HG02943 (cell line): Measurements from ENCODE around the gene HHIPL2.
"Not testable (repeated sequence)": the region's sequence is repeated elsewhere in the genome, so short reads cannot be mapped to it uniquely, and the experiment has no call there.

Experiments used
- ATAC-seq: cut with Tn5 transposase; IDR thresholded peaks from one replicate; pipeline ENCODE4 v1.9.1; 2021; ENCODE audit warnings: mild to moderate bottlenecking, low read depth, moderate library complexity; ENCODE audit not compliant: unreplicated experiment

HHIPL2 gene

DNA sequence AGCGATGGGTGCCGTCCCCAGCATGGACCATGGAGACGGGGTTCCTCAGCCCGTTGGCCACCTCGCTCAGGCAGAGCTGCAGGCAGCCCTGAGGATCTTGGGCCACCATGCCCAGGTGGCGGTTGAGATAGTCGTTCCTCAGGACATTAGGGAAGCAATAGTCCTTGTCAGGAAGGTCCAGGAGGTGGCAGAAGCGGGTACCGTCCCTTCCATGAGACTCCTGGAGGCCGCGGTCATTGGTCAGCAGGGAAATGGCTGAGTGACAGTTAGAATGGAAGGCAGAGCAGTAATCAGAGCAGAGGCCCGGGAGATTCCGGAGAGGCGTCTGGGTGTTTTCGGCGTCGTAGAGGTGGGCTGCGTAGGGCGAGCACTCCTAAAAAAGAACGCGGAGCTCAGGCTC is 4.1 kb downstream of the HHIPL2 start:
- ATAC-seq = no peak

DNA sequence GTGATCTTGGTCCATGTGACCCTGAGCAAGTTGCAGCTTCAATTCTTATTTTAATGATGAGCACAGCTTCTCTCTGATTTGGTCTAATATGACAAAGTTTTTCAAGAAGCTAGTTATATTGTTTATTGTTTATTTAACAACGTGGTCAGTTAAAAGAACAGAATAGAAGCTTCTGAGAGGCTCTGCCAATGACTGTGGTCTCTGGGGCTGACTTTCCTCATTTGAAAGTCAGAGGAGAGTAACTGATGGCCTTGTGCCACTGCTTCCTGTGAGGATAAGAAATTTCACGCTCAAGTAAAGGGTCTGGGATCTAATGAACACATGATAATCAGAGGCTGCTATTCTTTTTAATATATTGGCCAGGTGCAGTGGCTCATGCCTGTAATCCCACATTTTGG is 7.3 kb downstream of the HHIPL2 start:
- ATAC-seq = no peak

DNA sequence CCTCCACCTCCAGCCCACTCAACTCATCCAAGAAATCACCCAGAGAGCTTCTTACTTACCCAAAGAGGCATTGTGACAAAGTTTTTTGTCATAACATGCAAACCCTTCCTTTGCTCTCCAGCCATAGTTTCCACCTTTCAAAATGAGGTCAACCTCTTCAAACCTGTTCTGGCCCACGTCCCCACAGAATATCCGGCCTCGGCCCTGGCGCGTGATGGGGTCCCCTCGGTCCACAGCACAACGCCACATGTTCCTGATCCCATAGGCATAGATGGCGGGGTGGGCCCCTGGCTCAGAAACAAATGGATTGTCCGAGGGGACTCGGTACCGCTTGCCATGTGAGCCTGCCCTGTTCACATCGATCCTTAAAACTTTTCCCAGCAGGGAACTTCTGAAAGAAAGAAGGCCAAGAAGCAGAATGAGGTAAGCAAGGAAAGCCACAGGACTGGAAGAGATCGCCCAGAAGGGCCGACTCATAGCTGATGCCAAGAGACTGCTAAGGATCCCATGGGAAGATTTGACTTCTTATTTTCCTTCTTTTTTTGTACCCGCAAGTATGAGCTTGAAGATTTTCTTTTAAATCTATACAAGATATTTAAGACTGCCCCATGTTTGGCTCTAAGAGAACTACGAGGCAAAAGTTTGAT is 7.8 kb downstream of the HHIPL2 start:
- ATAC-seq = no peak

DNA sequence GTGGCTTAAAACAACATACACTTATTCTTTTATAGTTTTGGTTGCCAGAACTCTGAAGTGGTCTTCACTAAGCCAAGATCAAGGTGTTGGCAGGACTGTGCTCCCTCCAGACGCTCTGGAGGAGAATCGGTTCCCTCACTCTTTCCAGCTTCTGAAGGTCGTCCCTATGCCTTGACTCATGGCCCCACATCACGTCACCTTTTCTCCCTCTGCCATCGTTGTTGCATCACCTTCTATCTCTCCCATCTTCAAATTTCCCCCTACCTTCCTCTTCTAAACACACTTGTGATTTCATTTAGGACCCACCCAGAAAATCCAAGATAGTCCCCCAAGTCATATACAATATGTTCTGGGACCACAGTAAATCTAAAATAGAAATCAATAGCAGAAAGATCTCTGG is 12.4 kb downstream of the HHIPL2 start:
- no peak for ATAC-seq

DNA sequence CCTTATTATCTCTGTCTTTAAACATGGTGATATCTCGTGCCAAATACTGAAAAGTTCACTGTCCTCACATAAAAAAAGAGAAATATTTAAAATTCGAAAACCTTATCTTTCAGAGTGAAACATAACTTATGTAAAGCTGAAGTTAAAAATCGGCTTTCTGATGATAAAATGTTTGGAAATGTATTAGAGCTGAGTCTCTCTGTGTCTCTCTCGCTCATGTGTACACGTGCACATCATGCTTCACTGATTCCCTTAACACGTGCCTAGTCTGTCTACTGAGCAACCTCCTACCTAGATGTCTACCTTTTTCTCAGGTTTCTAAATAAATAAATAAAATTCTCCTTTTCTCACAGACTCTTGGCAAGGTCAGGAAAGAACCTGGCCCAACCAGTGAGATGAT is 17.1 kb downstream of the HHIPL2 start:
- no peak for ATAC-seq

DNA sequence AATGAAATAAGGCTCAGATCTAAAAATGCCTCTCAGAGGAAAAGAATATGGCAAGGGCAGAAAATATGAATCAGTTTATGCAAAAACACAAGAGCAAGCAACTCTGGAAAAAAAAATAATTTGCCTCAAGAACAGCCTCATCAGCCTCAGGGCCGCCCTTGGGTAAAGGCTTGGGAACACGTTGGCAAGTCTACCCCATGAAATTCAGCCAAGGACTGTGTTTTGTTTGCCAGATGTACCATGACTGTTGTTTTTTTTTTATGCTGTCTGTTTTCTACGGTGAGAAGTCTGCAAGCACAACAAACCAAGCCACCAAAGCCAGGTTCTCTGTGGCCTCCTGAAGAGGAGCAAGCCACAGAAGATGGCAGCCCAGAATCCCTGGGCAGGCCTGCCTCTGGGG is 18.0 kb downstream of the HHIPL2 start:
- ATAC-seq = no peak

DNA sequence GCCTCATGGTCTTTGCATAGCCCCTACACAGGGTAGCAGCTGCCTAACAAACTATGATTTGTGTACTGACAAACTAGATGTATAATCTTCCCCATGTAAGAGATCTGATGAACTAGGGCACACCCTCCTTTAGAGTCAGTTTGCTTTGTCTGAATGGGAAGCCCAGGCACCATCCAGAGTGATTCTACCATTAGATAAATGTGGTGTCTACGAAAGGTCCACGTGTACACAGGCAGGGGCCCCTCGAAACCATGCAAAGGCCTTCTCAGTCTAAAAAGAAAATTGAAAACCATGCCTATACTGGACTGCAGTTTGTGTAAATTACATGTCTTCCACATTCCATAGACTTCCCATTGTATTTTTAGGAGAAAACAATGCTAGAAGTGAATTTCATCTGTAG is 18.7 kb downstream of the HHIPL2 start:
- no peak for ATAC-seq

DNA sequence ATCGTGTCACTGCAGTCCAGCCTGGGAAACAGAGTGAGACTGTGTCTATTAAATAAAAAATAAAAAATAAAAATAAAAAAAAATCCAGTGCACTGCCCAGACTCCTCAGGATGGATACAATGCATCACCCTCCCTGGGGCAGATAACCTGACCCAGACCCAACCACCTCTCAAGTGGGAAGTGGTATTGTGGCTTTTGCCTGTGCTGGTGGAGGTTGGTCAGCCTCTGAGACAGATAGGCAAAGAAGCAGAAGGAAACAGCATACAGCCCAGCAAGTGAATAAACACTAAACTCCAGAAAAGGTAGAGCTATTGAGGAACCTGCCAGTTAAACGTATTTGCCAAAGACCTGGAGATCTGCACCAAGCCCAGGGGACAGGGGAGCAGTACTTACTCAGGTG is 22.0 kb downstream of the HHIPL2 start:
- no peak for ATAC-seq

DNA sequence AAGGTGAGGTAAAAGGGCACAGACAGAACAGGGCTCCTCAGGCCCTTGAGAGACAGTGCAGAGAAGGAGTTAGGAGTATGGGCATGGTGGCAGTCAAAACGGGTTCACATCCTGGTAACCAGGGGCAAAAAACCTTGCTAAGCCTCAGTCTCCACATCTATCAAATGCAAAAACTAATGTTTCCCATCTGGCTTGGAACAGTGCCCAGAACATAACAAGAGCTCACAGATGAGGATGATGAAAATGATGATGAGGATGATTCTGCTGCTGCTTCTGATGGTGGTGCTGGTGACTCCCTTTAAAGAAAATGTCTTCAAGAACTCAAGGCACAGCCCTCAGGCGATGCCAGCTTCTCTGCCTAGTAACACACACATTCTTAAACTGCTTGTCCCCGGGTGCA is 24.1 kb downstream of the HHIPL2 start:
- no peak for ATAC-seq

DNA sequence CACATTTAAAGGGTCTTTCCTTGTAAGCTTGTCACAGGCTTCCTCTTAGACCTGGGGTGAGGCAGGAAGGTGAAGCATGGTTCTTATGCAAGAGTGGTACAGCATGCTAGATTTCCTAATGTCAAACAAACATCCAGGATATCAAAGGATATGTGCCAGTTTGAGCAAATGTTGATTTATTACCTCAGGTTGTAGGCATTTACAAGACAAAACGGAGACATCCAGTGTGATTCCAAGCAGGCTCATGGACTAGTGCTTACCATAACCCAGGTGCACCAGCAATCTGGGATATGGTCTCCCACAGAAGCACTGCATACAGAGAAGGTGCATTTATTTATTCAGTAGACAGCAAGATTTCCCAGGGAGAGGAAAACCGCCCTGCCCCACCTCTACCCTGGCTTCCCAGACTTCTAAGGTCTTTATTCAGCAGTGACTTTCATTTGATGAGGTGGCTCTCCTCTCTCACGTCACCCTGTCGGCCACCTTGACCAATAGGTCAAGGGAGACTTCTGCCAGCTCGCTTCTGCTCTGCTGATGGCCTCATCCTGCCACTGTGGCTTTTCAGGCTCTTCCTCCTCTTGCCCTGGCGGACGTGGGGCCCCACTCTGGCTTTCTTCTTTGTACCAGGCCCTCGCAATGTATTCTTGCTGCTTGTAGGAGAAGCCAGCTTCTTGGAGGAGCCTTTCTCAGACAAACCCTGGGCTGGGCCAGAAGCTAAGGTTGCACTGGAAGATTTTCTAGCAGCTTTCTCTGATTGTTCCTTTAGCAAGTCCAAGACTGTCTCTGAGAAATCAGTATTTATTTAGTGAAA is 25.6 kb downstream of the HHIPL2 start:
- no peak for ATAC-seq

DNA sequence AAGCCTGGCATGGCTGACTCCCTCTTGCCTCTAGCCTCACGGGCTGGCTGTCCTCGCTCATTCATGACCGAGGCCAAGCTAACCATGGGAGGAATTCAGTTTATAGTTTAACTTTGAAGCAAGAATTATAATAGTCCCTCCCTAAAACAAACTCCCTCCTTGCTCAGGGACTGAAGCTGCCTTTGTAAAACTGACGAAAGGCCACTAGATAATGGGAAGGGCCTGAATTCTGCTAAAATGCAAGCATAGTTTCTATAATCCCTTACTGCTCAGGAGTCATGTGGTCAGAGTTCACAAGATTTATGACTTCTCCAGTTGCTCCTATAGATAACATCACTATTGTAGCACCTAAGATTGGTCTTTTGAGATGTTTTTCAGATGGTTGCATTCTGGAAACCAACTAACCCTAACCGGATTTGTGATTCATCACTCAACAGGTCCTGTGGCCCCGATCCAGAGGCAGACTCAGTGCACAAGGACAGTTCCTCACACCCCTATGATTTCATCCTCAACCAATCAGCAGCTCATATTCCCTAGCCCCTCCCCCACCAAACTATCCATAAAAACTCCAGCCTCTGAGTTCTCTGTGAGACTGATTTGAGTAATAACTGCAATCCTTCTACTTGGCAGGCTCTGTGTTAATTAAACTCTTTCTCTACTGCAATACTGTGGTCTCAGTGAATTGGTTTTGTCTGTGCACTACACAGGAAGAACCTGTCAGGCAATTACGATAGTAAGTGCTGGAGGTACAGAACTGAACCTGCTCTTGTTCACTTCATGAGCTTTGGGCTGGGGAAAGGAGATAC is 26.4 kb downstream of the HHIPL2 start:
- ATAC-seq = no peak

DNA sequence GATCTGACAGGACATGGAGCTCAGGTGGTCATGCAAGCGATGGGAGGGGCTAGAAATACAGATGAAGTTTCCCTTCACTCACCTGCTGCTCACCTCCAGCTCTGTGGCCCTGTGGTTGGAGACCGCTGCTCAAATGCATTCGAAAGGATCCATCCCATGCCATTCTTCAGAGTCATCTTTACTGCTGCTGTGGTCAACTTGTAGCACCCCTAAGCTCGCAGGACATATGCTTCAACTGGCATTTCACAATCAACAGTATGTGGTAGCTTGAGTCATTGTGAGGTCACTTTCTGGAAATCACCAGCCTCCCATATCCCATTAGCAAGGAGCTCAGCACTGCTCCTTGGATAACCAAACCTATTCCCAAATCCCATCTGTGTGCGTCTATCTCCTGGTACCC is 58.4 kb downstream of the HHIPL2 start:
- not testable (repeated sequence) for ATAC-seq

DNA sequence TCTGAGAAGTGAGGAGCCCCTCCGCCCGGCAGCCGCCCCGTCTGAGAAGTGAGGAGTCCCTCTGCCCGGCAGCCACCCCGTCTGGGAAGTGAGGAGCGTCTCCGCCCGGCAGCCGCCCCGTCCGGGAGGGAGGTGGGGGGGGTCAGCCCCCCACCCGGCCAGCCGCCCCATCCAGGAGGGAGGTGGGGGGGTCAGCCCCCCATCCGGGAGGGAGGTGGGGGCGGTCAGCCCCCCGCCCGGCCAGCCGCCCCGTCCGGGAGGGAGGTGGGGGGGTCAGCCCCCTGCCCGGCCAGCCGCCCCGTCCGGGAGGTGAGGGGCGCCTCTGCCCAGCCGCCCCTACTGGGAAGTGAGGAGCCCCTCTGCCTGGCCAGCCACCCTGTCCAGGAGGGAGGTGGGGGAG is 60.1 kb downstream of the HHIPL2 start:
- ATAC-seq = not testable (repeated sequence)

DNA sequence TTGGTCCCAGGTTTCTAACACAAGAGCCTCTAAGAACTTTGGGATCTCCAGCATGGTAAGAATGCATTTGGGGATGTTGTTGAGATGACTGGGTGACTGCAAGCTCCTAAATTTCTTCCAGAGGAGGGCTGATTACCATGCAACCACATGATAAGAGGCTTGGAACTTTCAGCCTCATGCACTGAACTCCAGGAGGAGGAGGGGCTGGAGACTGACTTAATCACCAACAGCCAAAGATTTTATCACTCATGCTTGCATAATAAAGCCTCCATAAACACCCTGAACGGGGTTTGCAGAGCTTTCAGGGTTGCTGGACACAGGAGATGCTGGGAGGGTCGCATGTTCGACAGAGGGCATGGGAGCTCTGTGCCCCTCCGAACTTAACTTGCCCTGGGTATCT is 63.9 kb downstream of the HHIPL2 start:
- ATAC-seq = not testable (repeated sequence)

DNA sequence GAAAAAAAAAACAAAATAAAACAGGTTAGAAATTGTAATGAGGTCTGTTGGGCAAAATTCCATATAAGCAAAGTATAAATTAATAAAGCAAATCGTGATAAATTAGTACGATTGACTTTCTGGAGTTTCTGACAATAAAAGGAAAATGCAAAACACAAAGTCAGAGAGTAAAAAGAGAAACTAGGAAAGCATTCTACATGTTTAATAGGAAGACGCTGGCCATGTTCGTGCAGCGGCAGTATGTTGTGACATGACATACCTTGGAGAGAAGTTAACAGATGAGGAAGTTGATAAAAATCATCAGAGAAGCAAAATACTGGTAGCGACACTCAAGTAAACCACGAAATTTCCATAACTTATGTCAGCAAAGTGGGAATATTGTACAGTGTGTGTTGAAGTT is 68.3 kb downstream of the HHIPL2 start:
- not testable (repeated sequence) for ATAC-seq

DNA sequence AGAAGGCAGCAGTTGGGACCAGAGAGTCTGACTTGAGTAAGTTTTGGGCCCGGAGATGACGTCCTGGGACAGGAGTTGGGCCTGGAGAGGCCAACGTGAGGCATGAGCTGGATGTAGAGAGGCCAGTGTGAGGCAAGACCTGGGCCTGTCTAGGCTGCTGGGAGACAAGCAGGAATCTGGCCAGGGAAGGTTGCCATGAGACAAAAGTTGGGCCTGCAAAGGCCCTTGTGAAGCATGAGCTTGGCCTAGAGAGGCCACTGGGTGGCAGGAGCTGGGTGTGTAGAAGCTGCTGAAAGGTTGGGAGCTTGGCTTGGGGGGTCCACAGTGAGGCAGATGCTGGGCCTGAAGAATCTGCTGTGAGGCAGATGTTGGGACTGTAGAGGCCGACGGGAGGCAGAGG is 71.5 kb downstream of the HHIPL2 start:
- not testable (repeated sequence) for ATAC-seq

DNA sequence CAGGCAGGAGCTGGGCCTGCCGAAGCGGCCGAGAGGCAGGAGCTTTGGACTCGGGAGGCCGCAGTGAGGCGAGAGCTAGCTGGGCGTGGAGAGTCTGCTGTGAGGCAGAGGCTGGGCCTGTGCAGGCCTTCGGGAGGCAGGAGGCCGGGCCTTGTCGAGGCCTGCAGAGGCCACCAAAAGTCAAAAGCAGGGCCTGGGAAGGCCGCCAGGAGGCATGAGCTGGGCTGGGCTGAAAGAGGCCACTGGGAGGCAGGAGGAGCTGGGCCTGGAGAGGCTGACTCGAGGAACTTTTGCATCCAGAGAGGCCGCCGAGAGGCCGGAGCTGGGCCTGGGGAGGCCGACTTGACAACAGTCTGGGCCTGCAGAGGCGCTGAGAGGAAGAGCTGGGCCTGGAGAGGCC is 74.2 kb downstream of the HHIPL2 start:
- not testable (repeated sequence) for ATAC-seq

DNA sequence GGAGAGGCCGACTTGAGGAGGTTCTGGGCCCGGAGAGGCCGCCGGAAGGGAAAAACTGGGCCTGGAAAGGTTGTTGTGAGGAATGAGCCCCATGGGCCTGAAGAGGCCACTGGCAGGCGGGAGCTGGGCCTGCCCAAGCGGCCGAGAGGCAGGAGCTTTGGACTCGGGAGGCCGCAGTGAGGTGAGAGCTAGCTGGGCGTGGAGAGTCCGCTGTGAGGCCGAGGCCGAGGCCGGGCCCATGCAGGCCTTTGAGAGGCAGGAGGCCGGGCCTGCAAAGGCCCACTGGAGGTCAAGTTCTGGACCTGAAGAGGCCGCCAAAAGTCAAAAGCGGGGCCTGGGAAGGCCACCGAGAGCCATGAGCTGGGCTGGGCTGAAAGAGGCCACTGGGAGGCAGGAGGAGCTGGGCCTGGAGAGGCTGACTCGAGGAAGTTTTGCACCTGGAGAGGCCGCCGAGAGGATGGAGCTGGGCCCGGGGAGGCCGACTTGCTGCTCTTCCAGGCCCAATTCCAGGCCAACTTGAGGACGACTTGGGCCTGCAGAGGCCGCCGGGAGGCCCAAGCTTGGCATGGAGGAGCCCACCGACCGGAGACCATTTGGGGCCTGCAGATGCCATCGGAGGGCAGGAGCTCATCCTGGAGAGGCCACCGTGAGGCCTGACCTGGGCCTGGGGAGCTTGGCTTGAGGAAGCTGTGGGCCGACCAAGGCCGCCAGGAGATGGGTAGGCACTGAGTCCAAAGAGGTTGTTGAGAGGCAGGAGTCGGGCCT is 74.9 kb downstream of the HHIPL2 start:
- ATAC-seq = not testable (repeated sequence)
